Heart left ventricle (tissue), 16 donors: ENCODE results near the gene PCSK4. TPM values are rescaled to one million over a fixed set of nuclear protein-coding genes. Genes with fewer than 3 reads are reported as not detected.

Experiments
- ATAC-seq, 4 donors: fragments of 200-7000 bp; cut with Tn5 transposase; one replicate each; pipeline ENCODE4 v1.9.1; 2020 to 2022; ENCODE audit warnings: moderate library complexity in 4 of 4, mild to moderate bottlenecking in 3 of 4, moderate number of reproducible peaks in 1 of 4
- DNase-seq, 5 donors: peaks; one replicate each; pipeline ENCODE4 v3.0.0-alpha.2; 2020
- H3K27ac ChIP-seq, 12 donors: fragments of 200-600 bp; sonication (generic) in 4 of 12; one replicate each; pipeline versions ENCODE4 v1.5.0 to v1.8.0; 2016 to 2022; ENCODE audit warnings: mild to moderate bottlenecking in 2 of 12
- H3K27me3 ChIP-seq, 9 donors: fragments of 200-600 bp; sonication (generic) in 2 of 9; one replicate each; pipeline versions ENCODE4 v1.5.1 to v1.8.0; 2016 to 2022; ENCODE audit warnings: mild to moderate bottlenecking in 3 of 9
- H3K36me3 ChIP-seq, 9 donors: fragments of 200-600 bp; sonication (generic) in 2 of 9; one replicate each; pipeline versions ENCODE4 v1.5.0 to v1.8.0; 2018 to 2022; ENCODE audit warnings: mild to moderate bottlenecking in 2 of 9
- H3K4me1 ChIP-seq, 12 donors: fragments of 200-600 bp; sonication (generic) in 4 of 12; one replicate each; pipeline versions ENCODE4 v1.5.0 to v1.8.0; 2016 to 2022; ENCODE audit warnings: mild to moderate bottlenecking in 3 of 12
- H3K4me3 ChIP-seq, 12 donors: fragments of 200-600 bp; sonication (generic) in 4 of 12; one replicate each; pipeline versions ENCODE4 v1.5.0 to v1.8.0; 2017 to 2022; ENCODE audit warnings: mild to moderate bottlenecking in 9 of 12, moderate library complexity in 4 of 12
- H3K9me3 ChIP-seq, 12 donors: fragments of 200-600 bp; sonication (generic) in 4 of 12; one replicate each; pipeline versions ENCODE4 v1.5.0 to v1.8.0; 2016 to 2022; ENCODE audit warnings: mild to moderate bottlenecking in 1 of 12
- POLR2A ChIP-seq, 2 donors: fragments of 450-650 bp; IDR thresholded peaks; one replicate each; pipeline ENCODE4 v1.6.1; 2017; ENCODE audit warnings: antibody characterized with exemption in 2 of 2, mild to moderate bottlenecking in 2 of 2, moderate library complexity in 2 of 2
- WGBS, 4 donors: extraction: QIAGEN DNeasy Blood & Tissue Kit in 2 of 4; methylation state at CpG; one replicate each; pipeline versions ENCODE4 v1.1.5 to v1.1.7; 2013 to 2018; 5-methylcytosine and 5-hydroxymethylcytosine counted together
- intact Hi-C, 10 donors: fragments of 100-400 bp; cut with DNase I; formaldehyde crosslinking; loops; one replicate each; pipeline versions ENCODE4 v1.11.1 to v1.14.2; 2022
- polyA plus RNA-seq, 2 donors: library from polyadenylated mRNA; stranded (reverse); fragments of 200-250 nt; gene quantifications; one replicate each; pipeline ENCODE4 v1.2.3, GENCODE V29; 2013
- total RNA-seq, 9 donors: library from RNA; depleted of rRNA in 2 of 9; stranded (reverse); fragments of >200 nt in 2 of 9; fragmentation: NEBNext Ultra II Directional in 3 of 9; extraction: Animal tissue kit (Norgen Biotek cat#: 25700) in 3 of 9; gene quantifications; one replicate each; pipeline versions ENCODE4 v1.1.0 to v1.2.4, GENCODE V29; 2016 to 2023
- TF ChIP-seq, protein P1 (sequence below), 12 donors: fragments of 200-600 bp; sonication (generic) in 4 of 12; IDR thresholded peaks; one replicate each; pipeline versions ENCODE4 v1.5.0 to v1.8.0; 2018 to 2022; ENCODE audit warnings: antibody characterized with exemption in 12 of 12, mild to moderate bottlenecking in 5 of 12
- donor health status: ischemic (EF 13 %, LVEDD 7.1; RV severe dilation, severe dysfunction).
- donor health status: healthy with polysubstance abuse.
- donor health status: DM: no; HTN: yes; CAD: no.
- donor health status: DM: no; HTN: no; CAD: no.
- donor health status: ischemic (EF 25% LVEDD 6.9; RV normal size, moderate dysfunction).
- donor health status: ischemic (EF 25% LVEDD 5.7; RV mildly dilated, moderate dysfunction).
- donor health status: healthy.
- donor health status: DM: yes; HTN: yes; CAD: no.
- donor health status: ischemic (EF 35%, LVEDD 5.7; RV mildly dilated, moderate dysfunction).
- donor health status: nonischemic (EF 11% LVEDD 7.7; RV severe dilation, severe dysfunction).
- donor health status: DM: yes; HTN: yes; CAD: no.
- donor health status: PGD.
- donor health status: ischemic (EF 29% LVEDD 5.4; RV normal size, mild dysfunction).
- donor health status: nonischemic (EF 23%, LVEDD 6.1; RV moderate dilation, normal function).

The PCSK4 gene
- total and polyA plus RNA-seq, 11 donors, result 0.31 to 1.9 (median 1.2) TPM

DNA sequence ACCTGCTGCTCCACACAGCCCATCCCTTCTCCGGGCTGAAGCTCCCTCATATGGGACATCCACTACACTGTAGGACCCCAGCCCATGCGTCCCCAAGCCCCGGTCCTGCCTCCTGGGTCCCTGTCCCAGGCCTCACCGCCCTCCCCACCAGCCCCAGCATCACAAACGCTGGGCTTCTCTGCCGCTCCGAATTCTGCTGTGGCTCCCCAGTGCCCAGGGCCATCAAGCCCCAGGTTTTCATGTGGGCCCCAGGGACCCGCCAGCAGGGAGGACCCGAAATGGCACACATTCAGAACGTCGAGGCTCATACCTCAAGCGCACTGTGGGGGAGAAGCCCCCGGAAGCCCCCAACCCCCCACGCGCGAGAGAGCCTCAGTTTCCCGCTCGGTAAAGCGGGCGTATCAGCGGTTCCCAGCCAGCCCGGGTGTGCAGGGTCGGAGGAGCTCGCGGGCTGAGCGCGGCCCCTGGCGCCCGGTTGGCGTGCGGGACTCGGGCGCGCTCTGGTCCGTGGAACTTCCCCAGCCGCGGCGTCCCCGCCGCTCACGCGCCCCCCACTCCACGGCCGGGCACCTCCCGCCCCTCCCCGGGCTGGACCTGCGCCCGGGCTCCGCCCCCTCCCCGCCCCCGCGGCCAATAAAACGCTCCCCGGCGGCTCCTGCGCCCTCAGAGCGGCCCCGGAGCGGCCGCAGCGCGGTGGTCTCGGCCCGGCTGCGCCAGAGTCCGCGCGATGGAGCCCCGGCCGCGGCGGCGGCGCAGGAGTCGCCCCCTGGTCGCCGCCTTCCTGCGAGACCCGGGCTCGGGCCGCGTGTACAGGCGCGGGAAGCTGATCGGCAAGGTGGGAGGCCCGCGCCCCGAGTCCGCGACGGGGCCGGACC is 33.5 kb upstream of the PCSK4 start, which contains the start of gene PLK5:
PLK5 (plus strand) TSS at position 666 of the 875 bp plus-strand sequence. CDS start 2,920 bp downstream, outside the sequence.
- no peak for ATAC-seq
- no peak for DNase-seq

DNA sequence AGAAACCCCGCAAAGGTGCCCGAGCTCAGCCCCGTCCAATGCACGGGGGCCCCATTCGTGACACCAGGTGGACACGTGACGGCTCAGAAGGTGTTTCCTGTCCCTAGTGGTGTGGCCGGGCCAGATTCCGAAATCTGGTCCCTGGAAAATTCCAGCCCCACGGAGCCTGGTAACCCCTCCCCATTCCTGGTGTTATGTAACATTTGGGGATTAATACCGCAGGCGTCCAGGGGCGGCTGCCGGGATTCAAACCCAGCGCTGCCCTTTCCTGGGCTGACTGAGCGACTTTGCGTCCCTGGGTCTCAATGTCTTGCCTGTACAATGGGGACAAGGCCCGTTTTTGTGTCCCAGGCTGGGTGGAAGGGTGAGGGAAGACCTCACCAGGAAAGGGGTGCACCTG is 32.7 kb upstream of the PCSK4 start:
- ATAC-seq (no peak), DNase-seq (no peak)
- Histone ChIP-seq H3K9me3 (no peaks in the 10 kb centered on the region), H3K27me3 (peaks cover 7 to 54% (median 32%) of the 10 kb centered on the region in 9 donors), H3K27ac (no peak overlapping the region), H3K36me3 (no peaks in the 10 kb centered on the region), H3K4me1 (peaks cover 0 to 20% (median 0%) of the 10 kb centered on the region in 12 donors), H3K4me3 (no peak overlapping the region)
- WGBS, 4 donors, result 73 to 82% (median 80%) methylated on average over 7 to 18 of the region's 18 CpGs
- no peak for TF ChIP-seq POLR2A (IDR thresholded peaks at IDR 0.05)
- TF ChIP-seq, protein P1, sequence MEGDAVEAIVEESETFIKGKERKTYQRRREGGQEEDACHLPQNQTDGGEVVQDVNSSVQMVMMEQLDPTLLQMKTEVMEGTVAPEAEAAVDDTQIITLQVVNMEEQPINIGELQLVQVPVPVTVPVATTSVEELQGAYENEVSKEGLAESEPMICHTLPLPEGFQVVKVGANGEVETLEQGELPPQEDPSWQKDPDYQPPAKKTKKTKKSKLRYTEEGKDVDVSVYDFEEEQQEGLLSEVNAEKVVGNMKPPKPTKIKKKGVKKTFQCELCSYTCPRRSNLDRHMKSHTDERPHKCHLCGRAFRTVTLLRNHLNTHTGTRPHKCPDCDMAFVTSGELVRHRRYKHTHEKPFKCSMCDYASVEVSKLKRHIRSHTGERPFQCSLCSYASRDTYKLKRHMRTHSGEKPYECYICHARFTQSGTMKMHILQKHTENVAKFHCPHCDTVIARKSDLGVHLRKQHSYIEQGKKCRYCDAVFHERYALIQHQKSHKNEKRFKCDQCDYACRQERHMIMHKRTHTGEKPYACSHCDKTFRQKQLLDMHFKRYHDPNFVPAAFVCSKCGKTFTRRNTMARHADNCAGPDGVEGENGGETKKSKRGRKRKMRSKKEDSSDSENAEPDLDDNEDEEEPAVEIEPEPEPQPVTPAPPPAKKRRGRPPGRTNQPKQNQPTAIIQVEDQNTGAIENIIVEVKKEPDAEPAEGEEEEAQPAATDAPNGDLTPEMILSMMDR (IDR thresholded peaks at IDR 0.05), result no peak
- intact Hi-C loops, result loop anchor here in 2 of 10 donors (10.0 kb wide), 1 partner anchor 238 kb away; the partner anchor contains the start of gene EFNA2 (in 2 of the 2)

More for the DNA sequence above, 33.5 kb upstream of the PCSK4 start, which contains the start of gene PLK5:
- Histone ChIP-seq H3K27me3 (peaks cover 7 to 59% (median 32%) of the 10 kb centered on the region in 9 donors), H3K4me3 (peak within 1 kb of the TSS in 7 of 12 donors; percentile 3 to 51 (median 19)), H3K9me3 (no peaks in the 10 kb centered on the region), H3K4me1 (peaks cover 0 to 20% (median 0%) of the 10 kb centered on the region in 12 donors), H3K27ac (no peak within 1 kb of the TSS), H3K36me3 (no peaks in the 10 kb centered on the region)
- 9 to 19% (median 13%) methylated on average over 30 to 92 of the region's 92 CpGs for WGBS, 4 donors
- intact Hi-C loops, result loop anchor here in 2 of 10 donors (10.0 kb wide), 1 partner anchor 239 kb away; the partner anchor contains the start of gene EFNA2 (in 2 of the 2)
- no peak for TF ChIP-seq POLR2A (IDR thresholded peaks at IDR 0.05)
- TF ChIP-seq, protein P1 (IDR thresholded peaks at IDR 0.05), result peak in 2 of 12 donors; percentile 10 to 19

DNA sequence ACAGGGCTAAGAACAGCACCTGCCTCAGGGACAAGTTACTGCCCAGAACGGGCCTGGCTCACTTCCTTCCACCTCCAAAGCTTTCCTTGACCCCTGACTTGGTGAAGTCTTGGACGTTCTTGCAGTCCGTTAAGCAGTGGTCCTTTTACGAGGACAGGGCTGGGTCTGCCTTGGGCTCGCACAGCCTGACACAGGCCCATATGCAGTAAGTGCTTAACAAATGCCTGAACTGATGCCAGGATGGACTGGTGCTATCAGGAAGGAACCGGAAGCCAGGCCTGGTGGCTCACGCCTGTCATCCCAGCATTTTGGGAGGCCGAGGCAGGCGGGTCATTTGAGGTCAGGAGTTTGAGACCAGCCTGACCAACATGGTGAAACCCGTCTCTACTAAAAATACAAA is 31.9 kb upstream of the PCSK4 start:
- H3K27ac ChIP-seq, result peak overlapping the region in 3 of 12 donors; percentile 4 to 68 (median 61)
- 53 to 66% (median 58%) methylated on average over 10 of the region's 10 CpGs for WGBS, 4 donors
- peak in 2 of 4 donors; percentile 10 to 20 for ATAC-seq

More for the DNA sequence above, 31.9 kb upstream of the PCSK4 start:
- no peaks in the 10 kb centered on the region for H3K9me3 ChIP-seq
- H3K36me3 ChIP-seq, result no peaks in the 10 kb centered on the region
- peaks cover 7 to 46% (median 31%) of the 10 kb centered on the region in 9 donors for H3K27me3 ChIP-seq
- H3K4me1 ChIP-seq, result peaks cover 0 to 20% (median 0%) of the 10 kb centered on the region in 12 donors
- no peak overlapping the region for H3K4me3 ChIP-seq
- intact Hi-C loops, result loop anchor here in 2 of 10 donors (10.0 kb wide), 1 partner anchor 237 kb away; the partner anchor contains the start of gene EFNA2 (in 2 of the 2)
- TF ChIP-seq, protein P1 (IDR thresholded peaks at IDR 0.05), result no peak
- TF ChIP-seq POLR2A (IDR thresholded peaks at IDR 0.05), result no peak
- no peak for DNase-seq
